Vagina (tissue), 2 donors: Measurements from ENCODE around the gene BICC1. TPM values are rescaled to one million over a fixed set of nuclear protein-coding genes. Genes with fewer than 3 reads are reported as not detected.
A peak's percentile ranks its signal among the peaks of the same experiment; 100 is the strongest.

Experiments used
- DNase-seq, 2 donors: peaks; one replicate each; pipeline ENCODE4 v3.0.0-alpha.2; 2017; ENCODE audit errors: extremely low spot score in 2 of 2
- H3K27ac ChIP-seq: fragments of 200-600 bp; sonication (generic); one replicate; pipeline ENCODE4 v1.5.1; 2019
- H3K27me3 ChIP-seq: fragments of 200-600 bp; sonication (generic); one replicate; pipeline ENCODE4 v1.5.1; 2019
- H3K36me3 ChIP-seq, 2 donors: fragments of 200-600 bp; sonication (generic); one replicate each; pipeline ENCODE4 v1.5.1; 2017 to 2019
- H3K4me1 ChIP-seq: fragments of 200-600 bp; sonication (generic); one replicate; pipeline ENCODE4 v1.5.1; 2019
- H3K4me3 ChIP-seq, 2 donors: fragments of 200-600 bp; sonication (generic); 1 replicate in 1 of 2; 2 replicates in 1 of 2; pipeline ENCODE4 v1.5.1; 2016 to 2019
- H3K9me3 ChIP-seq: fragments of 200-600 bp; sonication (generic); one replicate; pipeline ENCODE4 v1.5.1; 2019
- CTCF ChIP-seq, 3 experiments: fragments of 450-650 bp in 2 of 3; fragments of 200-600 bp in 1 of 3; sonication (generic) in 1 of 3; IDR thresholded peaks; one replicate each; pipeline ENCODE4 v1.5.1; 2017 to 2019; ENCODE audit warnings: antibody characterized with exemption in 3 of 3, mild to moderate bottlenecking in 2 of 3, moderate library complexity in 2 of 3
- POLR2A ChIP-seq, 2 donors: fragments of 450-650 bp; IDR thresholded peaks; one replicate each; pipeline ENCODE4 v1.6.1; 2017; ENCODE audit warnings: antibody characterized with exemption in 2 of 2, mild to moderate bottlenecking in 2 of 2, moderate library complexity in 2 of 2
- POLR2AphosphoS5 ChIP-seq, 2 donors: sonication (generic); formaldehyde crosslinking; IDR thresholded peaks; one replicate each; pipeline ENCODE4 v1.9.0; 2017; ENCODE audit warnings: antibody characterized with exemption in 2 of 2, mild to moderate bottlenecking in 2 of 2, low read depth in 1 of 2; ENCODE audit not compliant: insufficient read depth in 1 of 2
- intact Hi-C: fragments of 100-400 bp; cut with DNase I; formaldehyde crosslinking; loops from one replicate; pipeline ENCODE4 v1.15.1; 2023
- total RNA-seq: library from RNA; depleted of rRNA; stranded (reverse); fragments of >200 nt; gene quantifications from one replicate; pipeline ENCODE4 v1.2.3, GENCODE V29; 2016

Gene BICC1
- total RNA-seq, 1 donor from 2014 or later, result 15.2 TPM

- TF ChIP-seq CTCF (IDR thresholded peaks at IDR 0.05) (no peak), POLR2A (IDR thresholded peaks at IDR 0.05) (no peak)
- intact Hi-C loops, result no loop called here
- Histone ChIP-seq H3K36me3 (no peaks in the 10 kb centered on the region), H3K9me3 (no peaks in the 10 kb centered on the region), H3K4me1 (peaks cover 5% of the 10 kb centered on the region), H3K27ac (no peak overlapping the region), H3K27me3 (no peaks in the 10 kb centered on the region), H3K4me3 (peak overlapping the region in 1 of 2 donors; percentile 61)
- no peak for DNase-seq
These were observed 2.7 kb downstream of the BICC1 start for GRCh38 chr10:58515291-58515941.

- H3K36me3 ChIP-seq, result no peaks in the 10 kb centered on the region
- peaks cover 5% of the 10 kb centered on the region for H3K4me1 ChIP-seq
- H3K9me3 ChIP-seq, result no peaks in the 10 kb centered on the region
- H3K4me3 ChIP-seq, result no peak overlapping the region
- intact Hi-C loops, result no loop called here
- no peak overlapping the region for H3K27ac ChIP-seq
- TF ChIP-seq POLR2A (IDR thresholded peaks at IDR 0.05), result no peak
- no peak for TF ChIP-seq POLR2AphosphoS5 (IDR thresholded peaks at IDR 0.05; ENCODE audit: insufficient read depth in 1 of 2, low read depth in 1 of 2)
- TF ChIP-seq CTCF (IDR thresholded peaks at IDR 0.05), result no peak
- no peaks in the 10 kb centered on the region for H3K27me3 ChIP-seq
- DNase-seq, result no peak
These were observed 3.4 kb downstream of the BICC1 start for GRCh38 chr10:58516119-58516518.

GRCh38 chr10:58516671-58517070 is 4.0 kb downstream of the BICC1 start:
- no peaks in the 10 kb centered on the region for H3K9me3 ChIP-seq
- H3K36me3 ChIP-seq, result no peaks in the 10 kb centered on the region
- H3K27ac ChIP-seq, result no peak overlapping the region
- intact Hi-C loops, result no loop called here
- no peak for DNase-seq
- TF ChIP-seq CTCF (IDR thresholded peaks at IDR 0.05), result no peak
- TF ChIP-seq POLR2AphosphoS5 (IDR thresholded peaks at IDR 0.05; ENCODE audit: insufficient read depth in 1 of 2, low read depth in 1 of 2), result no peak
- no peak for TF ChIP-seq POLR2A (IDR thresholded peaks at IDR 0.05)
- H3K27me3 ChIP-seq, result no peaks in the 10 kb centered on the region
- peaks cover 5% of the 10 kb centered on the region for H3K4me1 ChIP-seq
- H3K4me3 ChIP-seq, result no peak overlapping the region

- Histone ChIP-seq H3K36me3 (no peaks in the 10 kb centered on the region), H3K9me3 (no peaks in the 10 kb centered on the region), H3K4me1 (peaks cover 5% of the 10 kb centered on the region), H3K27me3 (no peaks in the 10 kb centered on the region), H3K4me3 (no peak overlapping the region), H3K27ac (no peak overlapping the region)
- TF ChIP-seq POLR2AphosphoS5 (IDR thresholded peaks at IDR 0.05; ENCODE audit: insufficient read depth in 1 of 2, low read depth in 1 of 2) (no peak), POLR2A (IDR thresholded peaks at IDR 0.05) (no peak), CTCF (IDR thresholded peaks at IDR 0.05) (no peak)
- DNase-seq, result no peak
- intact Hi-C loops, result no loop called here
These were observed 4.4 kb downstream of the BICC1 start for GRCh38 chr10:58517081-58517480.

GRCh38 chr10:58517491-58518355 is 5.1 kb downstream of the BICC1 start:
- H3K27me3 ChIP-seq, result no peaks in the 10 kb centered on the region
- no peak overlapping the region for H3K27ac ChIP-seq
- intact Hi-C loops, result no loop called here
- DNase-seq, result no peak
- H3K36me3 ChIP-seq, result no peaks in the 10 kb centered on the region
- peaks cover 5% of the 10 kb centered on the region for H3K4me1 ChIP-seq
- no peak for TF ChIP-seq POLR2A (IDR thresholded peaks at IDR 0.05)
- TF ChIP-seq CTCF (IDR thresholded peaks at IDR 0.05), result no peak
- no peak for TF ChIP-seq POLR2AphosphoS5 (IDR thresholded peaks at IDR 0.05; ENCODE audit: insufficient read depth in 1 of 2, low read depth in 1 of 2)
- H3K4me3 ChIP-seq, result no peak overlapping the region
- H3K9me3 ChIP-seq, result no peaks in the 10 kb centered on the region
